Body of pancreas (tissue), 4 donors: ENCODE results near the gene TCF21. TPM values are rescaled to one million over a fixed set of nuclear protein-coding genes. Genes with fewer than 3 reads are reported as not detected.

Source experiments
- ATAC-seq: fragments of 150-250 bp; one replicate; pipeline ENCODE4 v1.9.1; 2016
- DNase-seq, 4 donors: peaks; one replicate each; pipeline ENCODE4 v3.0.0-alpha.2; 2019
- H3K27ac ChIP-seq, 4 donors: fragments of 200-600 bp; sonication (generic); 1 replicate in 3 of 4; 2 replicates in 1 of 4; pipeline versions ENCODE4 v1.5.1 to v1.6.1; 2016 to 2019; ENCODE audit warnings: mild to moderate bottlenecking in 1 of 4, mixed read lengths in 1 of 4, moderate library complexity in 1 of 4
- H3K27me3 ChIP-seq, 2 donors: fragments of 200-600 bp; sonication (generic); one replicate each; pipeline ENCODE4 v1.6.0; 2016; ENCODE audit warnings: mild to moderate bottlenecking in 1 of 2
- H3K36me3 ChIP-seq, 2 donors: fragments of 200-600 bp; sonication (generic); replicated peaks in 1 of 2; 2 replicates each; pipeline ENCODE4 v1.5.1; 2016; ENCODE audit warnings: low read depth in 2 of 2; ENCODE audit not compliant: insufficient read depth in 1 of 2
- H3K4me1 ChIP-seq: fragments of 200-600 bp; sonication (generic); one replicate; pipeline ENCODE4 v1.6.0; 2016
- H3K4me3 ChIP-seq, 2 donors: fragments of 200-600 bp; sonication (generic); 1 replicate in 1 of 2; 2 replicates in 1 of 2; pipeline ENCODE4 v1.5.1; 2016 to 2019
- H3K9me3 ChIP-seq, 3 donors: fragments of 200-600 bp; sonication (generic); 1 replicate in 2 of 3; 2 replicates in 1 of 3; pipeline ENCODE4 v1.5.1; 2016
- POLR2A ChIP-seq, 3 donors: fragments of 450-650 bp; IDR thresholded peaks; one replicate each; pipeline ENCODE4 v1.6.1; 2016; ENCODE audit warnings: antibody characterized with exemption in 3 of 3, mild to moderate bottlenecking in 2 of 3
- WGBS, 2 donors: methylation state at CpG; one replicate each; pipeline ENCODE4 v1.1.5; 2017; 5-methylcytosine and 5-hydroxymethylcytosine counted together
- intact Hi-C: fragments of 100-400 bp; cut with DNase I; formaldehyde crosslinking; loops from one replicate; pipeline ENCODE4 v1.15.1; 2023
- total RNA-seq, 2 donors: library from RNA; depleted of rRNA; stranded (reverse); fragments of >200 nt; gene quantifications; one replicate each; pipeline ENCODE4 v1.1.0, GENCODE V29; 2016
- TF ChIP-seq, protein P1 (sequence below), 7 experiments: fragments of 450-650 bp in 4 of 7; fragments of 200-600 bp in 3 of 7; sonication (generic) in 3 of 7; IDR thresholded peaks; one replicate each; pipeline ENCODE4 v1.5.1; 2016 to 2019; ENCODE audit warnings: antibody characterized with exemption in 7 of 7

TCF21 gene
- total RNA-seq, 2 donors from 2014 or later: 1.3 to 2.3 TPM

DNA sequence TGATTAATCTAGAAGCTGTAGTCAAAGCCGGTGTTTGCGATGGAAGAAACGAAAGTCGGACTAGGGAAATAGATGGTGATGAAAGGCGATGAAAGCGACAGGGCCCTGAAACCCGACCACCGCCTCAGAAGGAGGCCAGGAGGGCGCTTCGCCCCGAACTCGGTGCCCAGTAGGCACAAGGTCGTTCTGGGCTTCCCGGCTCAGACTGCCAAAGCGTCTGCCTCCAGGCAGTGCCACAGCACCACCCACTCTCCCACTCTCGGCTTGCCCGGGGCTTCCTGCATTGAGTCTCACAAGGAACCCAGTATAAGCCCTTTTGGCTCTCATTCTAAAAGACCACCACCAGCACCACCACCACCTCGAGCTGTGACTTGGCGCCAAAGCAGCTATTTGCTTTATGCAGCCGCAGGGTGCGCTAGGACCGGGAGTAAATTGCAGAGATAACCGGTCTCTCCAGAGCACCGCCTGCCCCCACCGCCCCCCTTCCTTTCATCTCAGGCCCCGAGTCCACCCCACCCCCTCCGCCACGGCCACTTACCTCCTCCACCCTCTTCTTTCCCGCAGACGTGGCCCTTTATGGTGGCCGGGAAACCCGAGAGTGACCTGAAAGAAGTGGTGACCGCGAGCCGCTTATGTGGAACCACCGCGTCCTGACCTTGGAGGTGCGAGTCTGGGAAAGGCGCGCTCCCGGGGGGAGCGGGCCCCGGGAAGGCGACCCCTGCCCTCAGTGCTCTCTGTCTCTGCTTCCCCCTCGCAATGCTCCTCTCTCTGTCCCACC, 2.4 kb downstream of the TCF21 start:
- TF ChIP-seq POLR2A (IDR thresholded peaks at IDR 0.05): no peak
- TF ChIP-seq, protein P1, sequence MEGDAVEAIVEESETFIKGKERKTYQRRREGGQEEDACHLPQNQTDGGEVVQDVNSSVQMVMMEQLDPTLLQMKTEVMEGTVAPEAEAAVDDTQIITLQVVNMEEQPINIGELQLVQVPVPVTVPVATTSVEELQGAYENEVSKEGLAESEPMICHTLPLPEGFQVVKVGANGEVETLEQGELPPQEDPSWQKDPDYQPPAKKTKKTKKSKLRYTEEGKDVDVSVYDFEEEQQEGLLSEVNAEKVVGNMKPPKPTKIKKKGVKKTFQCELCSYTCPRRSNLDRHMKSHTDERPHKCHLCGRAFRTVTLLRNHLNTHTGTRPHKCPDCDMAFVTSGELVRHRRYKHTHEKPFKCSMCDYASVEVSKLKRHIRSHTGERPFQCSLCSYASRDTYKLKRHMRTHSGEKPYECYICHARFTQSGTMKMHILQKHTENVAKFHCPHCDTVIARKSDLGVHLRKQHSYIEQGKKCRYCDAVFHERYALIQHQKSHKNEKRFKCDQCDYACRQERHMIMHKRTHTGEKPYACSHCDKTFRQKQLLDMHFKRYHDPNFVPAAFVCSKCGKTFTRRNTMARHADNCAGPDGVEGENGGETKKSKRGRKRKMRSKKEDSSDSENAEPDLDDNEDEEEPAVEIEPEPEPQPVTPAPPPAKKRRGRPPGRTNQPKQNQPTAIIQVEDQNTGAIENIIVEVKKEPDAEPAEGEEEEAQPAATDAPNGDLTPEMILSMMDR (IDR thresholded peaks at IDR 0.05): no peak
- Histone ChIP-seq H3K4me1 (peaks cover 17% of the 10 kb centered on the region), H3K27me3 (peaks cover 0 to 45% of the 10 kb centered on the region in 2 donors), H3K4me3 (no peak overlapping the region), H3K9me3 (no peaks in the 10 kb centered on the region), H3K36me3 (no peaks in the 10 kb centered on the region), H3K27ac (no peak overlapping the region)
- DNase-seq (peak in 3 of 4 donors; percentile 15 to 29 (median 19)), ATAC-seq (no peak)
- intact Hi-C loops: no loop called here
- 2 to 3% methylated on average over 32 to 45 of the region's 45 CpGs for WGBS, 2 donors

DNA sequence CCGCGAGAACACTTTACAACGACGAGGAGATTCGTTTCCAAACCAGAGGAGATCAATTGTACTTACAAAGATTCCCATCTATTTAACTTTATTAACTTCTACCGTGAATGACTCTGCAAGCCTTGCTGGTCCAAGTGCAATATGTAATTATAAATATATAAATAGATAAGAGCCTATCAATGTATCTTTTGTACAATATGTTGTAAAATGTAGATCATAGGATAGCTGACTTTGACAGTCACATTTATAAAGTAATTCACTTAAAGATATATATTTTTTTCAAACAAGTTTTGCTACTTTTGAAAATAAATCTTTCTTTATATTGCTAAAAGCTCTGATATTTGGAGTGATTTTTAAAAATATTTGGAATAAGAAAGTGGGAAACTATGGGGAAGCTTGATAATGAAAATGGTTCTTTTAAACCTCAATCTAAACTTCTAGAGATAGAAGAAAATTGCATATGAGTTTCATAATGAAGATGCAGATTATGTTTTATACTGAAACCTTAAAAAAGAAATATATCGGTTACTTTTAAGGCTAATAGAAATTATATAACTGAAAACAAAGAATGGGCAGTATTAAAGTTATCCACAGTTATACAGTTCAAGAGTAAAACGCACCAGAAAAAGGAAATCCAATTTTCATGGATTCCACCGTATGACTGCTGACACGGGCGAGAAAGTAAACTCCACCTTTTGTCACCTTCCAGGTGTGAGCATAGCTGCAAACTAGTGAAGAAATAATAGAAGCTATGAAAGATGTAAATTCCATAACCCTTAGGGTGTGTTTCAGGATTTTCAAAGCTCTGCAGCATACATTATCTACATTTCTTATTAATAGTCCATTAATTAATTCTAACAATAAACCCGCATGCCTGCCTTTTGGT, 3.3 kb downstream of the TCF21 start:
- H3K9me3 ChIP-seq: no peaks in the 10 kb centered on the region
- ATAC-seq: no peak
- TF ChIP-seq, protein P1 (IDR thresholded peaks at IDR 0.05): no peak
- no peak for TF ChIP-seq POLR2A (IDR thresholded peaks at IDR 0.05)
- 7 to 9% methylated on average over 12 of the region's 12 CpGs for WGBS, 2 donors
- no peak for DNase-seq
- H3K36me3 ChIP-seq: no peaks in the 10 kb centered on the region
- H3K27me3 ChIP-seq: peaks cover 0 to 45% of the 10 kb centered on the region in 2 donors
- H3K4me3 ChIP-seq: no peak overlapping the region
- intact Hi-C loops: no loop called here
- H3K4me1 ChIP-seq: peaks cover 17% of the 10 kb centered on the region
- H3K27ac ChIP-seq: no peak overlapping the region

DNA sequence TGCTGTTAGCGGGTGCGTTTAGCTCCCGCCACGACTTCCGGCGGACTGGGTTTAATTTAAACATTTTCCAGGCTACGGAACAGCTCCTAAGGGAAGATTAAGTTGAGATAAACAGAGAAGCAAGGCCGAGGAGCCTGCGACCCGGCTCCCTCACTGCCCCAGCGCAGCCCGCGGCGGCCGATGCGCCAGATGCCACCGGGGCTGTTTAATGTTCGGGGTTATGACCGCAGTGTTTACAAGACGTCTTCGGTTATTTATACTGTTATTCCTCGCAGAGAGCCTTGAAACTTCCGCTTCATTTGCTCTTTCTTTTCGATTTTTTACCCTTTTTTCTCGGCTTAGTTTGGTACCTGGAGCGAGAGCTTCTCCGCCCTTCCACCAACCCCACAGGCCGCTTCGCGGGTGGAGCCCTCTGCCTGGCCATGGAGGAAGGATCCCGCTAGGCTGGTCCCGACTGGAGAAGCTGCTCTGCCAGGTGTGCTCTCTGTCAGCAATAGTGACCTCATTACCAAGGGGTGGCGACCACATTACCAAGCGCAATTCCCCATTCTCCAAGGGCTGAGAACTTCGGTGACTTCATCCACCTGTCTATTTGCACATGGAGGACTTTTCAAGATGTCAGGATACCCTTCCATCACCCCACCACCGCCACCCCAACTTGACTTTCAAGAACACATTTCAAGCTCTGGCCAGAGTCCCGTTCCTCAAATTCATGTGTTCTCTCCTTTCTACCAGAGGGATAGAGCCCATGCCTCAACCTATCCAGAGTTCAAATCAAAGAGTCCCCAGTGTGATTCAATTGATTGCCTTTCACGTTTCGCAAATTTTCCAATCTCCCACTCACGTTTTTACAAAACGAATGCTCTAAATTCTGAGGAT, 4.1 kb downstream of the TCF21 start:
- Histone ChIP-seq H3K4me3 (no peak overlapping the region), H3K27ac (no peak overlapping the region), H3K4me1 (peaks cover 17% of the 10 kb centered on the region), H3K36me3 (no peaks in the 10 kb centered on the region), H3K9me3 (no peaks in the 10 kb centered on the region), H3K27me3 (peaks cover 0 to 45% of the 10 kb centered on the region in 2 donors)
- intact Hi-C loops: no loop called here
- TF ChIP-seq POLR2A (IDR thresholded peaks at IDR 0.05): no peak
- TF ChIP-seq, protein P1 (IDR thresholded peaks at IDR 0.05): no peak
- ATAC-seq: no peak
- DNase-seq: no peak
- WGBS, 2 donors: 8 to 16% methylated on average over 41 of the region's 41 CpGs

DNA sequence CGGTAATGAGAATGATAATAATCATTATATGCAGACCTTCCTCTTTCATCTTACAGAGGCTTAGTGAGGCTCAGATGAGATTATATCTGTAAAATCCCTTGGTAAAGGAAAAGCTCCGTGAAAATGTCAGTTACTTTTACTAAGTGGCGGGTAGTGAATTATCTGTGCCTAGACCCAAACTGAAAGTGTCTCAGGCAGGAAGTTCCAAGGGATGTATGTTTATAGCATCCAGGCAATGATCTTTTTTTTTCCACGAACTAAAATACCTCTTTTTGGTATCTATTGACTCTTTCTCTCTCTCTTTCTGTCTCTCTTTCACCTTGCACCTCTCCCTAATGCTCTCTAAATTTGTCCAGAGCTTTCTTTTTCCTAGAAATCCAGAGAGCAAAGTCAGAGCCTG, 5.0 kb downstream of the TCF21 start:
- Histone ChIP-seq H3K27me3 (peaks cover 0 to 40% of the 10 kb centered on the region in 2 donors), H3K4me3 (no peak overlapping the region), H3K4me1 (peaks cover 17% of the 10 kb centered on the region), H3K27ac (no peak overlapping the region), H3K36me3 (no peaks in the 10 kb centered on the region), H3K9me3 (no peaks in the 10 kb centered on the region)
- no peak for DNase-seq
- WGBS, 2 donors: 17 to 21% methylated on average over 4 of the region's 4 CpGs
- TF ChIP-seq, protein P1 (IDR thresholded peaks at IDR 0.05): no peak
- no peak for TF ChIP-seq POLR2A (IDR thresholded peaks at IDR 0.05)
- ATAC-seq: no peak
- intact Hi-C loops: no loop called here
